Astrocyte (in vitro differentiated cells and primary cell): ENCODE results near the gene COL23A1.

Experiments
- EZH2 ChIP-seq: IDR thresholded peaks from 2 replicates; pipeline ENCODE4 v1.6.1; 2012; ENCODE audit warnings: mild to moderate bottlenecking, low read length, inconsistent platforms; ENCODE audit not compliant: insufficient read depth
- TF ChIP-seq, protein P1 (sequence below): IDR thresholded peaks from 2 replicates; pipeline ENCODE4 v1.5.1; 2011; ENCODE audit warnings: low read depth, mild to moderate bottlenecking, inconsistent platforms, low read length, moderate library complexity; ENCODE audit not compliant: insufficient read depth

DNA sequence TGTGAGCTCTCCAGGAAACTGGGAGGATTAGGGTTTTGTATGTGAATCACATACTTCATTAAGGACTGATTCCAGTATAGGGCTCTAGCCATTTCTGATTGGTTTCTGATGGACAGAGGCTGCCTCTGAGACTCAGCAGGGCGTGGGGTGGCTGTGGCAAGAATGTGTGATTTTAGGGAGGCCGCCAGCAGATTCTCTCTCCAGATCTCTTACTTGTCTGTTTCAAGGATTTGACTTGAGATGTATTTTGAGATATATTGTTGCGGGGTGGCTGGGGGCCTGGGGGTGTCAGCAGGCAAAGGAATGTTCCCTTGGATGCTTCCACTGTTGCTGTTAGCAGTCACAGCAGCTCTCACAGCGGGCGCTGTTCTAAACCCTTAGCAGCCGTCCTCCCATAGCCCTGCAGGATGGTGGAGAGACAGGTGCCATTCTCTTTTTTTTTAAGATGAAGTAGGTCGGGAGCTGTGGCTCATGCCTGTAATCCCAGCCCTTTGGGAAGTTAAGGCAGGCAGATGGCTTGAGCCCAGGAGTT, 393.8 kb downstream of the COL23A1 start:
- TF ChIP-seq, protein P1, sequence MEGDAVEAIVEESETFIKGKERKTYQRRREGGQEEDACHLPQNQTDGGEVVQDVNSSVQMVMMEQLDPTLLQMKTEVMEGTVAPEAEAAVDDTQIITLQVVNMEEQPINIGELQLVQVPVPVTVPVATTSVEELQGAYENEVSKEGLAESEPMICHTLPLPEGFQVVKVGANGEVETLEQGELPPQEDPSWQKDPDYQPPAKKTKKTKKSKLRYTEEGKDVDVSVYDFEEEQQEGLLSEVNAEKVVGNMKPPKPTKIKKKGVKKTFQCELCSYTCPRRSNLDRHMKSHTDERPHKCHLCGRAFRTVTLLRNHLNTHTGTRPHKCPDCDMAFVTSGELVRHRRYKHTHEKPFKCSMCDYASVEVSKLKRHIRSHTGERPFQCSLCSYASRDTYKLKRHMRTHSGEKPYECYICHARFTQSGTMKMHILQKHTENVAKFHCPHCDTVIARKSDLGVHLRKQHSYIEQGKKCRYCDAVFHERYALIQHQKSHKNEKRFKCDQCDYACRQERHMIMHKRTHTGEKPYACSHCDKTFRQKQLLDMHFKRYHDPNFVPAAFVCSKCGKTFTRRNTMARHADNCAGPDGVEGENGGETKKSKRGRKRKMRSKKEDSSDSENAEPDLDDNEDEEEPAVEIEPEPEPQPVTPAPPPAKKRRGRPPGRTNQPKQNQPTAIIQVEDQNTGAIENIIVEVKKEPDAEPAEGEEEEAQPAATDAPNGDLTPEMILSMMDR, result no peak
- TF ChIP-seq EZH2, result no peak
